Endodermal cell (in vitro differentiated cells): ENCODE data around the gene SEPTIN12. TPM values are rescaled to one million over a fixed set of nuclear protein-coding genes. Genes with fewer than 3 reads are reported as not detected.

ENCODE experiments used
- DNase-seq: peaks from one replicate; pipeline ENCODE4 v3.0.0-alpha.2; 2017
- H3K27ac ChIP-seq: 2 replicates; pipeline ENCODE4 v1.5.1; 2013; ENCODE audit warnings: mild to moderate bottlenecking, low read depth, low read length, moderate library complexity
- H3K27me3 ChIP-seq: 2 replicates; pipeline ENCODE4 v1.6.1; 2013; ENCODE audit warnings: mild to moderate bottlenecking, low read length, moderate library complexity; ENCODE audit not compliant: insufficient read depth, control insufficient read depth, poor library complexity, severe bottlenecking
- H3K36me3 ChIP-seq: 2 replicates; pipeline ENCODE4 v1.7.0; 2013; ENCODE audit warnings: mild to moderate bottlenecking, low read length, moderate library complexity; ENCODE audit not compliant: control insufficient read depth, insufficient read depth
- H3K4me1 ChIP-seq: one replicate; pipeline ENCODE4 v1.7.0; 2013; ENCODE audit warnings: low read length; ENCODE audit not compliant: control insufficient read depth, insufficient read depth
- H3K4me3 ChIP-seq: 2 replicates; pipeline ENCODE4 v1.5.1; 2013; ENCODE audit warnings: mild to moderate bottlenecking, low read length, moderate library complexity
- H3K9ac ChIP-seq: 2 replicates; pipeline ENCODE4 v1.6.1; 2013; ENCODE audit warnings: mild to moderate bottlenecking, low read length, moderate library complexity; ENCODE audit not compliant: poor library complexity, severe bottlenecking; ENCODE audit errors: extremely low read depth
- H3K9me3 ChIP-seq: 2 replicates; pipeline ENCODE4 v1.6.1; 2013; ENCODE audit warnings: mild to moderate bottlenecking, low read length, moderate library complexity; ENCODE audit not compliant: control insufficient read depth
- H3K27ac Mint-ChIP-seq: 2 replicates; pipeline ENCODE4 v1.8.0; 2020; ENCODE audit warnings: mixed read lengths
- H3K27me3 Mint-ChIP-seq: 2 replicates; pipeline ENCODE4 v1.8.0; 2021; ENCODE audit warnings: mild to moderate bottlenecking, mixed read lengths; ENCODE audit not compliant: insufficient read depth
- H3K36me3 Mint-ChIP-seq: 2 replicates; pipeline ENCODE4 v1.8.0; 2020; ENCODE audit warnings: low read depth, mixed read lengths
- H3K4me1 Mint-ChIP-seq: 2 replicates; pipeline ENCODE4 v1.8.0; 2020; ENCODE audit warnings: mixed read lengths
- H3K4me3 Mint-ChIP-seq: 2 replicates; pipeline ENCODE4 v1.8.0; 2020; ENCODE audit warnings: mild to moderate bottlenecking, moderate library complexity, mixed read lengths
- H3K9me3 Mint-ChIP-seq: 2 replicates; pipeline ENCODE4 v1.8.0; 2020; ENCODE audit warnings: mild to moderate bottlenecking, mixed read lengths
- CTCF ChIP-seq: fragments of 200-600 bp; sonication (generic); conservative IDR thresholded peaks from 2 replicates; pipeline ENCODE4 v1.5.0; 2021; ENCODE audit warnings: antibody characterized with exemption, mild to moderate bottlenecking
- WGBS, 2 experiments: methylation state at CpG; one replicate each; pipeline versions ENCODE4 v1.1.5 to v1.1.7; 2013; ENCODE audit warnings: missing lambda C conversion rate in 2 of 2, mixed read lengths in 1 of 2; ENCODE audit not compliant: insufficient coverage in 1 of 2, insufficient read length in 1 of 2; 5-methylcytosine and 5-hydroxymethylcytosine counted together
- total RNA-seq, 2 donors: library from RNA; stranded (reverse); fragmentation: NEBNext Ultra II Directional in 1 of 2; extraction: Animal tissue kit (Norgen Biotek cat#: 25700) in 1 of 2; gene quantifications; 2 replicates in 1 of 2; 3 replicates in 1 of 2; pipeline ENCODE4 v1.2.1, GENCODE V29; 2021

SEPTIN12 gene
- total RNA-seq, 2 donors from 2014 or later: 0.40 to 0.73 TPM

GRCh38 chr16:4734063-4734729 lies 53.9 kb downstream of the SEPTIN12 start, which contains the start of the genes ANKS3 and DNAAF8:
ANKS3 (minus strand) TSS chr16:4734271; CDS start chr16:4730149, 4,122 bp downstream.
DNAAF8 (plus strand) TSS chr16:4734537; CDS start chr16:4736515, 1,978 bp downstream.
- H3K36me3 ChIP-seq: peaks cover 14% of the 10 kb centered on the region
- no peak for TF ChIP-seq CTCF
- Mint-ChIP-seq H3K27me3 (peaks cover 3% of the 10 kb centered on the region), H3K4me1 (peaks cover 2% of the 10 kb centered on the region), H3K9me3 (no peaks in the 10 kb centered on the region), H3K27ac (peak within 1 kb of the TSS; percentile 96), H3K36me3 (peaks cover 12% of the 10 kb centered on the region), H3K4me3 (peak within 1 kb of the TSS; percentile 88)
- H3K27ac ChIP-seq: peak within 1 kb of the TSS; percentile 99
- peak within 1 kb of the TSS; percentile 97 for H3K4me3 ChIP-seq
- peak within 1 kb of the TSS; percentile 88 for H3K9ac ChIP-seq
- DNase-seq: peak; percentile 99
- WGBS, 2 experiments: 0 to 1% methylated on average over 21 to 70 of the region's 70 CpGs
- H3K27me3 ChIP-seq: no peaks in the 10 kb centered on the region
- H3K4me1 ChIP-seq: no peaks in the 10 kb centered on the region
- no peaks in the 10 kb centered on the region for H3K9me3 ChIP-seq

- DNase-seq: no peak
- Histone ChIP-seq H3K36me3 (peaks cover 19% of the 10 kb centered on the region), H3K4me1 (no peaks in the 10 kb centered on the region), H3K27me3 (no peaks in the 10 kb centered on the region), H3K4me3 (peak overlapping the region; percentile 97), H3K9me3 (no peaks in the 10 kb centered on the region), H3K9ac (peak overlapping the region; percentile 64), H3K27ac (peak overlapping the region; percentile 99)
- Mint-ChIP-seq H3K9me3 (no peaks in the 10 kb centered on the region), H3K36me3 (peaks cover 17% of the 10 kb centered on the region), H3K27ac (peak overlapping the region; percentile 92), H3K4me3 (peak overlapping the region; percentile 88), H3K4me1 (peaks cover 2% of the 10 kb centered on the region), H3K27me3 (peaks cover 3% of the 10 kb centered on the region)
- no peak for TF ChIP-seq CTCF
- 0% methylated on average over 11 to 19 of the region's 19 CpGs for WGBS, 2 experiments
Measured at GRCh38 chr16:4733747-4734062, 54.4 kb downstream of the SEPTIN12 start.

GRCh38 chr16:4733211-4733742 lies 54.9 kb downstream of the SEPTIN12 start:
- peak overlapping the region; percentile 97 for H3K4me3 ChIP-seq
- TF ChIP-seq CTCF: no peak
- no peaks in the 10 kb centered on the region for H3K4me1 ChIP-seq
- H3K9me3 Mint-ChIP-seq: no peaks in the 10 kb centered on the region
- H3K36me3 Mint-ChIP-seq: peaks cover 21% of the 10 kb centered on the region
- no peaks in the 10 kb centered on the region for H3K27me3 ChIP-seq
- DNase-seq: no peak
- peaks cover 3% of the 10 kb centered on the region for H3K27me3 Mint-ChIP-seq
- peak overlapping the region; percentile 92 for H3K27ac Mint-ChIP-seq
- 26 to 45% methylated on average over 7 to 16 of the region's 17 CpGs for WGBS, 2 experiments
- H3K36me3 ChIP-seq: peaks cover 23% of the 10 kb centered on the region
- peaks cover 2% of the 10 kb centered on the region for H3K4me1 Mint-ChIP-seq
- H3K9me3 ChIP-seq: no peaks in the 10 kb centered on the region
- H3K27ac ChIP-seq: no peak overlapping the region
- peak overlapping the region; percentile 88 for H3K4me3 Mint-ChIP-seq
- H3K9ac ChIP-seq: peak overlapping the region; percentile 64
